Colonic mucosa (tissue), 4 donors: ENCODE data around the gene FAM227B. TPM values are rescaled to one million over a fixed set of nuclear protein-coding genes. Genes with fewer than 3 reads are reported as not detected.

Source experiments
- DNase-seq: peaks from one replicate; pipeline ENCODE4 v3.0.0-alpha.2; 2020
- H3K27ac ChIP-seq: fragments of 200-600 bp; one replicate; pipeline ENCODE4 v1.8.0; 2021
- H3K27me3 ChIP-seq: fragments of 200-600 bp; one replicate; pipeline ENCODE4 v1.8.0; 2021
- H3K36me3 ChIP-seq: fragments of 200-600 bp; one replicate; pipeline ENCODE4 v1.8.0; 2021
- H3K4me1 ChIP-seq: fragments of 200-600 bp; one replicate; pipeline ENCODE4 v1.8.0; 2021; ENCODE audit warnings: mild to moderate bottlenecking
- H3K4me3 ChIP-seq: fragments of 200-600 bp; one replicate; pipeline ENCODE4 v1.8.0; 2021
- H3K9ac ChIP-seq, 2 donors: one replicate each; pipeline ENCODE4 v1.7.0; 2013; ENCODE audit warnings: control low read depth in 2 of 2, low read depth in 2 of 2, low read length in 2 of 2
- H3K9me3 ChIP-seq: fragments of 200-600 bp; one replicate; pipeline ENCODE4 v1.8.0; 2021
- CTCF ChIP-seq: fragments of 200-600 bp; IDR thresholded peaks from one replicate; pipeline ENCODE4 v1.8.0; 2022; ENCODE audit warnings: antibody characterized with exemption, mild to moderate bottlenecking
- intact Hi-C: fragments of 100-400 bp; cut with DNase I; formaldehyde crosslinking; loops from one replicate; pipeline ENCODE4 v1.14.1; 2022
- total RNA-seq, 2 donors: library from RNA; stranded (reverse); fragmentation: NEBNext Ultra II Directional in 1 of 2; extraction: Animal tissue kit (Norgen Biotek cat#: 25700) in 1 of 2; gene quantifications; one replicate each; pipeline ENCODE4 v1.2.1, GENCODE V29; 2021
- donor health status: healthy.
- donor health status: DM: no; HTN: no; CAD: no.
- donor health status: DM: no; HTN: no; CAD: no.

FAM227B gene
- total RNA-seq, 2 donors from 2014 or later = 1.0 to 2.3 TPM

DNA sequence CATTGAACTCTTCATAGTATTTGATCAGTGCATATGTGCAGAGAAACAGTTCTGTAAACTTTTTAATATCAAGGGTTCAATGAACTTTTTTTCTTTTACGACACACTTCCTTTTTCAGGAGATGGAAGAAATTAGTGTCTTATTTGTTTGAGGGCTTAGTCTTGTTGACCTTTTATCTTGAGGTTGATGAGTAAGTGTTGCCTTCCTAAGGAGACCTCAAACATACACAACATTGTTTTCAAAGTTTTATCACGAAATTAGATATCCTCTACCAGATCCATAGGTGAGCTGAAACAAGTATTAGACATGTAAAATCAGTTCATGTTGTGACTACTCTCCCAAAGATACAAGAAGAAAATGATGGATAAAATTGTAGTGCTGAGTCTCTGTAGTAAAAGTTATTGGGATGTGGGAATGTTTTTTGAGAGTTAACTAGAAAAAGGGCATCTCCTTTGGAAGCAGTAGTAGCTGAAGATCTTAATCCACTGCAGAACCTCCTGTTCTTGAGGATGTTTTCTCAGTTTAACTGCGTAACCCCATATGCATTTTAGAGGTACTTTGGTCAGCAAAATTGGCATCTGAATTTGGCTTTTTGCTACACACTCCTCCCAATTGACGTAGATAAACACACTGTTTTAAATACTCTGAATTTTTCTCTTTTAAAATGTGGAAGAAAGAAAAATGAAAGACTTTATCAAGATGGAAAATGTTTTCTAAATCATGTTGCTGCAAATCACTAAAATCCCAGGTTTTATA lies 333.8 kb downstream of the FAM227B start:
- Histone ChIP-seq H3K9me3 (no peaks in the 10 kb centered on the region), H3K36me3 (peaks cover 6% of the 10 kb centered on the region), H3K4me3 (no peak overlapping the region), H3K27me3 (no peaks in the 10 kb centered on the region), H3K4me1 (no peaks in the 10 kb centered on the region), H3K27ac (no peak overlapping the region), H3K9ac (no peak overlapping the region)
- TF ChIP-seq CTCF = no peak
- no peak for DNase-seq
- intact Hi-C loops = no loop called here

DNA sequence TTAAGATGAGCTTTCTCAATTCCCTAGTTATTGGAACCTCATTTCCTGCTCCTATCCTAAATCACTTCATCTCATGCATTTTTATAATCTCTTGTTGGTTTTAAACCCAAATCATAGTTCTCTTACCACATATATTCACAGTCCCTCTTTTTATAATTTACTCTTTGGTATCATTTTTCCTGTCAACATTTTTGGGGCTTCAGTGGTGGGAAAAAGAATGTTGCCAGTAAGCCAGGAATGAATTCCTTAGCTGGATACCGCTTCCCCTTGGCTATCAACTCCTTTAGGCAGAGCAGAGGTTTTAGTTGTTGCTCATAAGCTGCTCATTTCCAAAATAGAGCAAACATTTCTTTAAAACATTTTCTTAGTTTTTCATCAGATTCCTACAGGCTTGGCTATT lies 338.3 kb downstream of the FAM227B start:
- no peak for TF ChIP-seq CTCF
- no peaks in the 10 kb centered on the region for H3K4me1 ChIP-seq
- H3K4me3 ChIP-seq = no peak overlapping the region
- H3K27ac ChIP-seq = no peak overlapping the region
- no peak for DNase-seq
- H3K9ac ChIP-seq = no peak overlapping the region
- no peaks in the 10 kb centered on the region for H3K27me3 ChIP-seq
- intact Hi-C loops = no loop called here
- no peaks in the 10 kb centered on the region for H3K9me3 ChIP-seq
- H3K36me3 ChIP-seq = peaks cover 6% of the 10 kb centered on the region

- no peaks in the 10 kb centered on the region for H3K9me3 ChIP-seq
- no peak overlapping the region for H3K9ac ChIP-seq
- no peak overlapping the region for H3K27ac ChIP-seq
- no peaks in the 10 kb centered on the region for H3K27me3 ChIP-seq
- no peak for DNase-seq
- TF ChIP-seq CTCF = no peak
- intact Hi-C loops = no loop called here
- H3K36me3 ChIP-seq = peaks cover 6% of the 10 kb centered on the region
- no peak overlapping the region for H3K4me3 ChIP-seq
- no peaks in the 10 kb centered on the region for H3K4me1 ChIP-seq
These were observed 340.8 kb downstream of the FAM227B start for GRCh38 chr15:49279521-49280456.

DNA sequence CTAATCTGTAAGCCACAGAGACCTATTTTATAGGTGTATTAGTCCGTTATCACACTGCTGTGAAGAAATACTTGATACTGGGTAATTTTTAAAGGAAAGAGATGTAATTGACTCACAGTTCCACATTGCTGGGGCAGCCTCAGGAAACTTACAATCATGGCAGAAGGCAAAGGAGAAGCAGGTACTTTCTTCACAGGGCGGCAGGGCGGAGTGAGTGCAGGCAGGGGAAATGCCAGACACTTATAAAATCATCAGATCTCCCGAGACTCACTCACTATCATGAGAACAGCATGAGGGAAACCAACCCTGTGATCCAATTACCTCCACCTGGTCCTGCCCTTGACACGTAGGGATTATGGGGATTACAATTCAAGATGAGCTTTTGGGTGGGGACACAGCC lies 341.9 kb downstream of the FAM227B start:
- H3K9ac ChIP-seq = no peak overlapping the region
- no peak overlapping the region for H3K4me3 ChIP-seq
- no peak for TF ChIP-seq CTCF
- DNase-seq = no peak
- H3K9me3 ChIP-seq = no peaks in the 10 kb centered on the region
- H3K36me3 ChIP-seq = peaks cover 6% of the 10 kb centered on the region
- no peaks in the 10 kb centered on the region for H3K27me3 ChIP-seq
- H3K27ac ChIP-seq = no peak overlapping the region
- H3K4me1 ChIP-seq = no peaks in the 10 kb centered on the region
- intact Hi-C loops = no loop called here

Other genes starting within 250 kb of the FAM227B start
- gene FGF7, start 197.6 kb downstream of the FAM227B start, total RNA-seq = 10 to 100 TPM in 1 of 2 donors, 1 to 10 TPM in 1; 3.7 to 13.3 TPM
- gene DTWD1, start 230 bp upstream of the FAM227B start, total RNA-seq = 10 to 100 TPM; 18.4 to 18.7 TPM